ENCODE results near the gene ZNF804A.

Gene ZNF804A

GRCh38 chr2:184611361-184612085 lies 13.2 kb downstream of the ZNF804A start:
- no peak for DNase-seq (ENCODE audit: low read depth)

- no peak for DNase-seq (ENCODE audit: low read depth)
These were observed 22.0 kb downstream of the ZNF804A start for GRCh38 chr2:184620367-184620766.

- no peak for DNase-seq (ENCODE audit: low read depth)
These were observed 26.0 kb downstream of the ZNF804A start for GRCh38 chr2:184624311-184624710.

GRCh38 chr2:184628051-184628450 lies 29.7 kb downstream of the ZNF804A start:
- no peak for DNase-seq (ENCODE audit: low read depth)

- DNase-seq (ENCODE audit: low read depth): no peak
These were observed 35.4 kb downstream of the ZNF804A start for GRCh38 chr2:184633726-184634125.

GRCh38 chr2:184637781-184638180 lies 39.5 kb downstream of the ZNF804A start:
- DNase-seq (ENCODE audit: low read depth): no peak

GRCh38 chr2:184644685-184645084 lies 46.4 kb downstream of the ZNF804A start:
- DNase-seq (ENCODE audit: low read depth): no peak

- DNase-seq (ENCODE audit: low read depth): no peak
These were observed 47.8 kb downstream of the ZNF804A start for GRCh38 chr2:184646177-184646576.

- no peak for DNase-seq (ENCODE audit: low read depth)
These were observed 48.3 kb downstream of the ZNF804A start for GRCh38 chr2:184646593-184646992.

- no peak for DNase-seq (ENCODE audit: low read depth)
These were observed 56.6 kb downstream of the ZNF804A start for GRCh38 chr2:184654945-184655344.

- DNase-seq (ENCODE audit: low read depth): no peak
These were observed 78.8 kb downstream of the ZNF804A start for GRCh38 chr2:184677171-184677570.

GRCh38 chr2:184679219-184680018 lies 81.1 kb downstream of the ZNF804A start:
- DNase-seq (ENCODE audit: low read depth): no peak

- DNase-seq (ENCODE audit: low read depth): no peak
These were observed 82.5 kb downstream of the ZNF804A start for GRCh38 chr2:184680825-184681224.

GRCh38 chr2:184681642-184682321 lies 83.5 kb downstream of the ZNF804A start:
- no peak for DNase-seq (ENCODE audit: low read depth)

- DNase-seq (ENCODE audit: low read depth): no peak
These were observed 85.6 kb downstream of the ZNF804A start for GRCh38 chr2:184683911-184684310.

GRCh38 chr2:184685999-184686841 lies 87.9 kb downstream of the ZNF804A start:
- DNase-seq (ENCODE audit: low read depth): no peak

- DNase-seq (ENCODE audit: low read depth): no peak
These were observed 91.3 kb downstream of the ZNF804A start for GRCh38 chr2:184689638-184690037.

GRCh38 chr2:184692141-184692734 lies 93.9 kb downstream of the ZNF804A start:
- DNase-seq (ENCODE audit: low read depth): no peak

- no peak for DNase-seq (ENCODE audit: low read depth)
These were observed 98.3 kb downstream of the ZNF804A start for GRCh38 chr2:184696644-184697043.

- no peak for DNase-seq (ENCODE audit: low read depth)
These were observed 100.1 kb downstream of the ZNF804A start for GRCh38 chr2:184698476-184698875.

- no peak for DNase-seq (ENCODE audit: low read depth)
These were observed 123.6 kb downstream of the ZNF804A start for GRCh38 chr2:184721881-184722280.

- DNase-seq (ENCODE audit: low read depth): no peak
These were observed 129.5 kb downstream of the ZNF804A start for GRCh38 chr2:184727813-184728212.

Data from stimulated activated CD8-positive, alpha-beta memory T cell treated with anti-CD3 and anti-CD28 coated beads, Interleukin-7, amount 100 ng/mL, for 24 hours (primary cell).